ENCODE measurements around the gene MAPK10. TPM values are rescaled to one million over a fixed set of nuclear protein-coding genes. Genes with fewer than 3 reads are reported as not detected.

Gene MAPK10
- total and polyA plus RNA-seq, 2 donors (not counting 1 experiment from before 2014, with no cell fraction given): 3.8 to 20.0 TPM

- peaks cover 4% of the 10 kb centered on the region for H3K4me1 ChIP-seq (ENCODE audit: control insufficient read depth, extremely low read depth, insufficient read depth, low read length)
- H3K36me3 ChIP-seq (ENCODE audit: control insufficient read depth, insufficient read depth, low read length): no peaks in the 10 kb centered on the region
- TF ChIP-seq EZH2 (IDR thresholded peaks at IDR 0.05; ENCODE audit: low read length, missing control alignments) (no peak), CTCF (conservative IDR thresholded peaks at IDR 0.05 in 1 of 2, IDR thresholded peaks at IDR 0.05 in 1 of 2; ENCODE audit: low read depth in 1 of 2, low read length in 2 of 2) (no peak)
- no peak overlapping the region for H2AFZ ChIP-seq (ENCODE audit: low read length)
- no peak overlapping the region for H3K4me2 ChIP-seq (ENCODE audit: extremely low read depth, insufficient read depth, low read length)
- no peaks in the 10 kb centered on the region for H3K27me3 ChIP-seq (ENCODE audit: control insufficient read depth, insufficient read depth, low read length)
- DNase-seq (ENCODE audit: low read depth in 2 of 2): peak in 1 of 2 donors; percentile 51
- no peak overlapping the region for H3K4me3 ChIP-seq (replicated peaks in 1 of 4; ENCODE audit: control extremely low read depth in 1 of 4, insufficient read depth in 1 of 4, low read depth in 3 of 4, low read length in 4 of 4)
- H3K9me3 ChIP-seq (ENCODE audit: control insufficient read depth, insufficient read depth, low read depth, low read length): no peaks in the 10 kb centered on the region
- H3K9ac ChIP-seq (ENCODE audit: insufficient read depth, low read length): no peak overlapping the region
- no peak overlapping the region for H3K27ac ChIP-seq (ENCODE audit: insufficient read depth, low read length)
- no peaks in the 10 kb centered on the region for H4K20me1 ChIP-seq (ENCODE audit: control insufficient read depth, extremely low read depth, insufficient read depth, low read length)
- H3K79me2 ChIP-seq (ENCODE audit: control insufficient read depth, insufficient read depth, low read length): no peaks in the 10 kb centered on the region
Observed at GRCh38 chr4:86302830-86303229, 57.0 kb downstream of the MAPK10 start.

- Histone ChIP-seq H2AFZ (ENCODE audit: low read length) (no peak overlapping the region), H3K27ac (ENCODE audit: insufficient read depth, low read length) (no peak overlapping the region), H3K79me2 (ENCODE audit: control insufficient read depth, insufficient read depth, low read length) (no peaks in the 10 kb centered on the region), H3K27me3 (ENCODE audit: control insufficient read depth, insufficient read depth, low read length) (no peaks in the 10 kb centered on the region), H4K20me1 (ENCODE audit: control insufficient read depth, extremely low read depth, insufficient read depth, low read length) (no peaks in the 10 kb centered on the region), H3K4me1 (ENCODE audit: control insufficient read depth, extremely low read depth, insufficient read depth, low read length) (peaks cover 3% of the 10 kb centered on the region), H3K4me3 (replicated peaks in 1 of 4; ENCODE audit: control extremely low read depth in 1 of 4, insufficient read depth in 1 of 4, low read depth in 3 of 4, low read length in 4 of 4) (no peak overlapping the region), H3K9ac (ENCODE audit: insufficient read depth, low read length) (no peak overlapping the region), H3K9me3 (ENCODE audit: control insufficient read depth, insufficient read depth, low read depth, low read length) (no peaks in the 10 kb centered on the region), H3K36me3 (ENCODE audit: control insufficient read depth, insufficient read depth, low read length) (no peaks in the 10 kb centered on the region), H3K4me2 (ENCODE audit: extremely low read depth, insufficient read depth, low read length) (no peak overlapping the region)
- peak; percentile 44 to 94 for DNase-seq (ENCODE audit: low read depth in 2 of 2)
- TF ChIP-seq EZH2 (IDR thresholded peaks at IDR 0.05; ENCODE audit: low read length, missing control alignments): no peak
- TF ChIP-seq CTCF (conservative IDR thresholded peaks at IDR 0.05 in 1 of 2, IDR thresholded peaks at IDR 0.05 in 1 of 2; ENCODE audit: low read depth in 1 of 2, low read length in 2 of 2): no peak
Observed at GRCh38 chr4:86302251-86302650, 57.6 kb downstream of the MAPK10 start.

- H3K9ac ChIP-seq (ENCODE audit: insufficient read depth, low read length): no peak overlapping the region
- H3K79me2 ChIP-seq (ENCODE audit: control insufficient read depth, insufficient read depth, low read length): no peaks in the 10 kb centered on the region
- H3K9me3 ChIP-seq (ENCODE audit: control insufficient read depth, insufficient read depth, low read depth, low read length): no peaks in the 10 kb centered on the region
- no peak for TF ChIP-seq EZH2 (IDR thresholded peaks at IDR 0.05; ENCODE audit: low read length, missing control alignments)
- H4K20me1 ChIP-seq (ENCODE audit: control insufficient read depth, extremely low read depth, insufficient read depth, low read length): no peaks in the 10 kb centered on the region
- DNase-seq (ENCODE audit: low read depth in 2 of 2): peak in 1 of 2 donors; percentile 83
- H3K36me3 ChIP-seq (ENCODE audit: control insufficient read depth, insufficient read depth, low read length): no peaks in the 10 kb centered on the region
- no peaks in the 10 kb centered on the region for H3K4me1 ChIP-seq (ENCODE audit: control insufficient read depth, extremely low read depth, insufficient read depth, low read length)
- no peak overlapping the region for H3K4me3 ChIP-seq (replicated peaks in 1 of 4; ENCODE audit: control extremely low read depth in 1 of 4, insufficient read depth in 1 of 4, low read depth in 3 of 4, low read length in 4 of 4)
- no peak overlapping the region for H3K4me2 ChIP-seq (ENCODE audit: extremely low read depth, insufficient read depth, low read length)
- H2AFZ ChIP-seq (ENCODE audit: low read length): no peak overlapping the region
- no peaks in the 10 kb centered on the region for H3K27me3 ChIP-seq (ENCODE audit: control insufficient read depth, insufficient read depth, low read length)
- no peak overlapping the region for H3K27ac ChIP-seq (ENCODE audit: insufficient read depth, low read length)
Observed at GRCh38 chr4:86300516-86300915, 59.3 kb downstream of the MAPK10 start.

All from fibroblast of lung (primary cell).